Calu3 (cell line): ENCODE results near the gene CALHM6. TPM values are rescaled to one million over a fixed set of nuclear protein-coding genes. Genes with fewer than 3 reads are reported as not detected.

Source experiments
- BruUV-seq: library from RNA; stranded (reverse); fragments of 400-500 nt; replicated peaks from 2 replicates; lab custom pipeline; 2021; lab: Mats Ljungman, UMichigan
- CTCF ChIA-PET: fragments of 300-600 bp; sonication (Branson Sonifier 250); formaldehyde crosslinking; loops from one replicate; lab custom pipeline; 2022; ENCODE audit warnings: antibody characterized with exemption; lab: Charles Lee
- DNase-seq: peaks from one replicate; pipeline ENCODE4 v3.0.0; 2022
- H3K27ac Mint-ChIP-seq: one replicate; pipeline ENCODE4 v1.8.0; 2022; ENCODE audit warnings: mixed read lengths; ENCODE audit not compliant: unreplicated experiment
- H3K27me3 Mint-ChIP-seq: one replicate; pipeline ENCODE4 v1.8.0; 2022; ENCODE audit warnings: mixed read lengths; ENCODE audit not compliant: unreplicated experiment
- H3K36me3 Mint-ChIP-seq: one replicate; pipeline ENCODE4 v1.8.0; 2022; ENCODE audit warnings: mild to moderate bottlenecking, moderate library complexity, mixed read lengths; ENCODE audit not compliant: insufficient read depth, unreplicated experiment
- H3K4me1 Mint-ChIP-seq: one replicate; pipeline ENCODE4 v1.8.0; 2022; ENCODE audit warnings: mild to moderate bottlenecking, low read depth, mixed read lengths; ENCODE audit not compliant: unreplicated experiment
- H3K4me3 Mint-ChIP-seq: one replicate; pipeline ENCODE4 v1.8.0; 2022; ENCODE audit warnings: mild to moderate bottlenecking, low read depth, moderate library complexity, mixed read lengths; ENCODE audit not compliant: unreplicated experiment
- H3K9me3 Mint-ChIP-seq: one replicate; pipeline ENCODE4 v1.8.0; 2022; ENCODE audit warnings: low read depth, mixed read lengths; ENCODE audit not compliant: unreplicated experiment
- CTCF ChIP-seq: fragments of 200-600 bp; IDR thresholded peaks from one replicate; pipeline ENCODE4 v1.8.0; 2022; ENCODE audit warnings: antibody characterized with exemption; ENCODE audit not compliant: unreplicated experiment
- intact Hi-C: fragments of 100-400 bp; cut with micrococcal nuclease; formaldehyde crosslinking; loops from one replicate; pipeline ENCODE4 v1.10.0; 2022; ENCODE audit not compliant: unreplicated experiment
- total RNA-seq: library from RNA; stranded (reverse); gene quantifications from 2 replicates; pipeline ENCODE4 v1.2.3, GENCODE V29; 2022

CALHM6 gene
- total RNA-seq, 1 experiment from 2014 or later: not detected

- Mint-ChIP-seq H3K27ac (no peak overlapping the region), H3K9me3 (no peaks in the 10 kb centered on the region), H3K27me3 (no peaks in the 10 kb centered on the region), H3K4me3 (no peak overlapping the region), H3K4me1 (no peaks in the 10 kb centered on the region), H3K36me3 (no peaks in the 10 kb centered on the region)
- TF ChIP-seq CTCF: no peak
- CTCF ChIA-PET: no interaction called here
- no TSS peak for BruUV-seq
- intact Hi-C loops: no loop called here
- no peak for DNase-seq
These were observed 41.9 kb upstream of the CALHM6 start for GRCh38 chr6:116419069-116419786.

GRCh38 chr6:116420341-116420740 is 40.8 kb upstream of the CALHM6 start:
- no peak overlapping the region for H3K27ac Mint-ChIP-seq
- no peak overlapping the region for H3K4me3 Mint-ChIP-seq
- DNase-seq: no peak
- no peaks in the 10 kb centered on the region for H3K9me3 Mint-ChIP-seq
- CTCF ChIA-PET: no interaction called here
- H3K27me3 Mint-ChIP-seq: no peaks in the 10 kb centered on the region
- H3K4me1 Mint-ChIP-seq: no peaks in the 10 kb centered on the region
- intact Hi-C loops: no loop called here
- no TSS peak for BruUV-seq
- no peak for TF ChIP-seq CTCF
- H3K36me3 Mint-ChIP-seq: no peaks in the 10 kb centered on the region

GRCh38 chr6:116422238-116422637 is 38.9 kb upstream of the CALHM6 start:
- no peak for DNase-seq
- Mint-ChIP-seq H3K36me3 (peaks cover 6% of the 10 kb centered on the region), H3K27me3 (no peaks in the 10 kb centered on the region), H3K4me3 (no peak overlapping the region), H3K27ac (no peak overlapping the region), H3K9me3 (no peaks in the 10 kb centered on the region), H3K4me1 (no peaks in the 10 kb centered on the region)
- BruUV-seq: no TSS peak
- intact Hi-C loops: no loop called here
- no peak for TF ChIP-seq CTCF
- CTCF ChIA-PET: no interaction called here

- Mint-ChIP-seq H3K9me3 (no peaks in the 10 kb centered on the region), H3K27ac (no peak overlapping the region), H3K27me3 (no peaks in the 10 kb centered on the region), H3K36me3 (peaks cover 6% of the 10 kb centered on the region), H3K4me3 (no peak overlapping the region), H3K4me1 (no peaks in the 10 kb centered on the region)
- TF ChIP-seq CTCF: no peak
- intact Hi-C loops: no loop called here
- DNase-seq: no peak
- CTCF ChIA-PET: no interaction called here
- no TSS peak for BruUV-seq
These were observed 37.2 kb upstream of the CALHM6 start for GRCh38 chr6:116424001-116424400.
